ENCODE results near the gene RAB27B.

Gene RAB27B

GRCh38 chr18:54872681-54873080 lies 44.4 kb downstream of the RAB27B start:
- no peak for FAIRE-seq

GRCh38 chr18:54873884-54874255 lies 45.6 kb downstream of the RAB27B start:
- FAIRE-seq: no peak

- no peak for FAIRE-seq
Observed at GRCh38 chr18:54875063-54875462, 46.8 kb downstream of the RAB27B start.

- no peak for FAIRE-seq
Observed at GRCh38 chr18:54877076-54877475, 48.8 kb downstream of the RAB27B start.

- no peak for FAIRE-seq
Observed at GRCh38 chr18:54878159-54878622, 49.9 kb downstream of the RAB27B start.

- FAIRE-seq: no peak
Observed at GRCh38 chr18:54878659-54879358, 50.5 kb downstream of the RAB27B start.

GRCh38 chr18:54879691-54880090 lies 51.4 kb downstream of the RAB27B start:
- no peak for FAIRE-seq

- no peak for FAIRE-seq
Observed at GRCh38 chr18:54880395-54881105, 52.3 kb downstream of the RAB27B start.

GRCh38 chr18:54881229-54881768 lies 53.0 kb downstream of the RAB27B start:
- FAIRE-seq: no peak

GRCh38 chr18:54882318-54882717 lies 54.0 kb downstream of the RAB27B start:
- no peak for FAIRE-seq

GRCh38 chr18:54883816-54884604 lies 55.7 kb downstream of the RAB27B start:
- FAIRE-seq: no peak

- no peak for FAIRE-seq
Observed at GRCh38 chr18:54888378-54888777, 60.1 kb downstream of the RAB27B start.

GRCh38 chr18:54888933-54889332 lies 60.7 kb downstream of the RAB27B start:
- no peak for FAIRE-seq

GRCh38 chr18:54899500-54899899 lies 71.2 kb downstream of the RAB27B start:
- no peak for FAIRE-seq

GRCh38 chr18:54900290-54900689 lies 72.0 kb downstream of the RAB27B start:
- no peak for FAIRE-seq

GRCh38 chr18:54904581-54904980 lies 76.3 kb downstream of the RAB27B start:
- FAIRE-seq: no peak

GRCh38 chr18:54905629-54906028 lies 77.4 kb downstream of the RAB27B start:
- FAIRE-seq: no peak

GRCh38 chr18:54906331-54907185 lies 78.3 kb downstream of the RAB27B start:
- FAIRE-seq: no peak

GRCh38 chr18:54909538-54909937 lies 81.3 kb downstream of the RAB27B start:
- no peak for FAIRE-seq

GRCh38 chr18:54910161-54910919 lies 82.1 kb downstream of the RAB27B start:
- FAIRE-seq: no peak

GRCh38 chr18:54911551-54911950 lies 83.3 kb downstream of the RAB27B start:
- no peak for FAIRE-seq

GRCh38 chr18:54914816-54915215 lies 86.5 kb downstream of the RAB27B start:
- no peak for FAIRE-seq
